HCT116 (cell line): ENCODE results near the gene ACER3.

Source experiments
- EGR1 ChIP-seq: IDR thresholded peaks from 2 replicates; pipeline ENCODE4 v1.6.1; 2012; ENCODE audit warnings: low read depth
- EZH2 ChIP-seq: fragments of 200-600 bp; sonication (generic); IDR thresholded peaks from 2 replicates; pipeline ENCODE4 v1.6.1; 2017; ENCODE audit warnings: antibody characterized with exemption, mixed run types
- POLR2A ChIP-seq: IDR thresholded peaks from 2 replicates; pipeline ENCODE4 v1.7.0; 2011; ENCODE audit warnings: borderline replicate concordance; ENCODE audit not compliant: insufficient read depth, insufficient read length; ENCODE audit errors: extremely low read depth
- SRF ChIP-seq: IDR thresholded peaks from 2 replicates; pipeline ENCODE4 v1.6.1; 2012; ENCODE audit warnings: low read depth
- ZNF274 ChIP-seq: fragments of 200-500 bp; sonication (Bioruptor generic); IDR thresholded peaks from 2 replicates; pipeline ENCODE4 v1.6.1; 2014; ENCODE audit warnings: mild to moderate bottlenecking, low read depth, low read length, inconsistent platforms
- TF ChIP-seq, protein P1 (sequence below), 3 experiments: fragments of 200-600 bp in 1 of 3; sonication (generic) in 1 of 3; IDR thresholded peaks in 2 of 3; conservative IDR thresholded peaks in 1 of 3; 2 replicates each; pipeline ENCODE4 v1.5.1; 2012 to 2017; ENCODE audit warnings: low read depth in 2 of 3, low read length in 2 of 3, antibody characterized with exemption in 1 of 3, borderline replicate concordance in 1 of 3, control low read depth in 1 of 3, mild to moderate bottlenecking in 1 of 3, mixed read lengths in 1 of 3, mixed run types in 1 of 3, moderate library complexity in 1 of 3; ENCODE audit not compliant: insufficient read depth in 1 of 3
- TF ChIP-seq, protein P2 (sequence below): IDR thresholded peaks from 2 replicates; pipeline ENCODE4 v1.6.1; 2012; ENCODE audit warnings: low read depth

DNA sequence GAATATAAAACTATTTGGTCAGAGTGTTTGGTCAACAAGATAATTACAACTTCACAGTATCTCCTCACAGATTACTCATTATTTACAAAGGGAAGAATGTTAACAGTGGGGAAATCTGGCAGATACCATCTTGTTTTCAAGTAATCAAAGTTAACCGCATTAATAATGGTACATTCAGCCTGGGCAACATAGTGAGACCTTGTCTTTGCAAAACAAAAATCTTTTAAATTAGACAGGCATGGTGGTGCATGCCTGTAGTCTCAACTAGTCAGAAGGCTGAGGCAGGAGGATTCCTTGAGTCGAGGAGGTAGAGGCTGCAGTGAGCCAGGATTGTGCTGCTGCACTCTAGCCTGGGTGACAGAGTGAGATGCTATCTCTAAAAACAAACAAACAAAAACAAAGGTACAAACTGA, 78.5 kb downstream of the ACER3 start:
- TF ChIP-seq, protein P1, sequence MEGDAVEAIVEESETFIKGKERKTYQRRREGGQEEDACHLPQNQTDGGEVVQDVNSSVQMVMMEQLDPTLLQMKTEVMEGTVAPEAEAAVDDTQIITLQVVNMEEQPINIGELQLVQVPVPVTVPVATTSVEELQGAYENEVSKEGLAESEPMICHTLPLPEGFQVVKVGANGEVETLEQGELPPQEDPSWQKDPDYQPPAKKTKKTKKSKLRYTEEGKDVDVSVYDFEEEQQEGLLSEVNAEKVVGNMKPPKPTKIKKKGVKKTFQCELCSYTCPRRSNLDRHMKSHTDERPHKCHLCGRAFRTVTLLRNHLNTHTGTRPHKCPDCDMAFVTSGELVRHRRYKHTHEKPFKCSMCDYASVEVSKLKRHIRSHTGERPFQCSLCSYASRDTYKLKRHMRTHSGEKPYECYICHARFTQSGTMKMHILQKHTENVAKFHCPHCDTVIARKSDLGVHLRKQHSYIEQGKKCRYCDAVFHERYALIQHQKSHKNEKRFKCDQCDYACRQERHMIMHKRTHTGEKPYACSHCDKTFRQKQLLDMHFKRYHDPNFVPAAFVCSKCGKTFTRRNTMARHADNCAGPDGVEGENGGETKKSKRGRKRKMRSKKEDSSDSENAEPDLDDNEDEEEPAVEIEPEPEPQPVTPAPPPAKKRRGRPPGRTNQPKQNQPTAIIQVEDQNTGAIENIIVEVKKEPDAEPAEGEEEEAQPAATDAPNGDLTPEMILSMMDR (IDR thresholded peaks at IDR 0.05 in 2 of 3, conservative IDR thresholded peaks at IDR 0.05 in 1 of 3; ENCODE audit: borderline replicate concordance in 1 of 3, insufficient read depth in 1 of 3, low read depth in 2 of 3, low read length in 2 of 3): no peak
- no peak for TF ChIP-seq EGR1
- TF ChIP-seq SRF: no peak
- TF ChIP-seq ZNF274: no peak
- TF ChIP-seq EZH2: no peak
- TF ChIP-seq, protein P2, sequence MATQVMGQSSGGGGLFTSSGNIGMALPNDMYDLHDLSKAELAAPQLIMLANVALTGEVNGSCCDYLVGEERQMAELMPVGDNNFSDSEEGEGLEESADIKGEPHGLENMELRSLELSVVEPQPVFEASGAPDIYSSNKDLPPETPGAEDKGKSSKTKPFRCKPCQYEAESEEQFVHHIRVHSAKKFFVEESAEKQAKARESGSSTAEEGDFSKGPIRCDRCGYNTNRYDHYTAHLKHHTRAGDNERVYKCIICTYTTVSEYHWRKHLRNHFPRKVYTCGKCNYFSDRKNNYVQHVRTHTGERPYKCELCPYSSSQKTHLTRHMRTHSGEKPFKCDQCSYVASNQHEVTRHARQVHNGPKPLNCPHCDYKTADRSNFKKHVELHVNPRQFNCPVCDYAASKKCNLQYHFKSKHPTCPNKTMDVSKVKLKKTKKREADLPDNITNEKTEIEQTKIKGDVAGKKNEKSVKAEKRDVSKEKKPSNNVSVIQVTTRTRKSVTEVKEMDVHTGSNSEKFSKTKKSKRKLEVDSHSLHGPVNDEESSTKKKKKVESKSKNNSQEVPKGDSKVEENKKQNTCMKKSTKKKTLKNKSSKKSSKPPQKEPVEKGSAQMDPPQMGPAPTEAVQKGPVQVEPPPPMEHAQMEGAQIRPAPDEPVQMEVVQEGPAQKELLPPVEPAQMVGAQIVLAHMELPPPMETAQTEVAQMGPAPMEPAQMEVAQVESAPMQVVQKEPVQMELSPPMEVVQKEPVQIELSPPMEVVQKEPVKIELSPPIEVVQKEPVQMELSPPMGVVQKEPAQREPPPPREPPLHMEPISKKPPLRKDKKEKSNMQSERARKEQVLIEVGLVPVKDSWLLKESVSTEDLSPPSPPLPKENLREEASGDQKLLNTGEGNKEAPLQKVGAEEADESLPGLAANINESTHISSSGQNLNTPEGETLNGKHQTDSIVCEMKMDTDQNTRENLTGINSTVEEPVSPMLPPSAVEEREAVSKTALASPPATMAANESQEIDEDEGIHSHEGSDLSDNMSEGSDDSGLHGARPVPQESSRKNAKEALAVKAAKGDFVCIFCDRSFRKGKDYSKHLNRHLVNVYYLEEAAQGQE: no peak
- no peak for TF ChIP-seq POLR2A
